Dermis blood vessel endothelial cell (primary cell): ENCODE data around the gene NEDD4L. TPM values are rescaled to one million over a fixed set of nuclear protein-coding genes. Genes with fewer than 3 reads are reported as not detected.
A peak's percentile ranks its signal among the peaks of the same experiment; 100 is the strongest.
"Not testable (repeated sequence)": the region's sequence is repeated elsewhere in the genome, so short reads cannot be mapped to it uniquely, and the experiment has no call there.

ENCODE experiments used
- DNase-seq: peaks from one replicate; pipeline ENCODE4 v3.0.0; 2010
- total RNA-seq: library from RNA; depleted of rRNA; stranded (reverse); fragments of >200 nt; gene quantifications from 2 replicates; pipeline ENCODE4 v1.2.3, GENCODE V29; 2014

The NEDD4L gene
- total RNA-seq, 1 donor from 2014 or later = 15.1 TPM

DNA sequence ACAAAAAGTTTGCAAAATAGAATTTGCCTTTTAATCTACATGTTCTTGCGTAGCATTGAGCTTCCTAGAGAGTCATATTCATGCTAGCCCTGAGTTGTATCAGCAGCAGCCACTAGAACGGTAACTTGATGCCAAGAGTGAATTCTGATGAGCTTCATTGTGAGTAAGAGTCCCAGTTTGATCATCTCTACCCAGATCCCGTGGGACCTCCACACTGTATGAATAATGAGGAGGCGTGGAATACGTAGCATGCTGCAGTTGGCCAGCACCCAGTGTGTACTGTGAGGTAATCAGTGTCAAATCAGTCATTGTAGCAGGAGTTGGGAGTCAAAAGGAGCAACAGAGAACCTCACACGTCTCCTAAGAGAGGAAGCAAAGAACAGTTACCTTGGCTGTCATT, 197.9 kb downstream of the NEDD4L start:
- peak; percentile 55 for DNase-seq

DNA sequence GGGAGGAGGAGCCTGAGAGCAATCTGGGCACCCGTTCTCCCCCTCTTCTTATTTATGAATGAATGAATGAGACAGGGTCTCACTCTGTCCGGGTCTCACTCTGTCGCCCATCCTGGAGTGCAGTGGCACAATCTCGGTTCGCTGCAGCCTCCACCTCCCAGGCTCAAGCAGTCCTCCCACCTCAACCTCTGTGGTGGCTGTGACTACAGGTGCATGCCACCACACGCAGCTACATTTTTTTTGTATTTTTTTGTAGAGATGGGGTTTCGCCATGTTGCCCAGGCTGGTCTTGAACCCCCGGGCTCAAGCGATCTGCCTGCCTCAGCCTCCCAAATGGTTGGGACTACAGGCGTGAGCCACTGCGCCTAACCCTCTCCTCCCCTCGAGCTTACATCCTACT, 198.4 kb downstream of the NEDD4L start:
- DNase-seq = no peak

DNA sequence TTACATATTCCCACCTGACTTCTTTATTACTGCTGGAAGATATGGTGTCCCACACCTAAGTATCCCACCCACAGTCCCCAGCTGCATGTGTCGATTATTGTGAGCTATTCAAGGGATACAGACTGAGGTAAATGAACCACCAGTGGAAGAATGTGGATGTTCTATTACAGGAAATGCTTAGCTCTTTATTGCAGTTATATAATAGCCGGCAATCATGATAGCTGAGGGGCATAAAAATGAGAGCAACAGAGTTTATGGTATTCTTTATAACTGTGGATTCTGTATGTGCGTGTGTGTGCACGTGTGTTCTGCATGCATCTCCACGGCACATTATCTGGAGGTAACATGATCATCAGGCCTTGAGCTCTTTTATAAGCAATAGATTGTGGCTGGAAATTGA, 198.9 kb downstream of the NEDD4L start:
- DNase-seq = peak; percentile 53

DNA sequence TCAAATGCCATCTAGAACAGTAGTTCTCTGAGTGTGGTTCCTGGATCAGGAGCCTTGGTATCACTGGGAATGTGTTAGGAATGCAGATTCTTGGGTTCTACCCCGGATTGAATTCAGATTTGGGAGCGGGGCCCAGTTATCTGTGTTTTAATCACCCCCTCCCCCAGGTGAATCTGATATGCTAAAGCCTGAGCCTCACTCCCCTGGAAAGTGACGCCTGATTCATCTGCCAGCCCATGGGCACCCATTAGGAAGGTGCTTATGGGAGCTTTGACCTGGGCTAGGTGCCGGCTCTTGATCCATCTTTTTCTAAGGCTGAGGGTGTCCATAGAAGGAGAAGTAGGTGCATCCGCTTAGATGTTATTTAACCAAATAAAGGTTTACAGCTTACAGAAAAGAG, 199.4 kb downstream of the NEDD4L start:
- DNase-seq = no peak

DNA sequence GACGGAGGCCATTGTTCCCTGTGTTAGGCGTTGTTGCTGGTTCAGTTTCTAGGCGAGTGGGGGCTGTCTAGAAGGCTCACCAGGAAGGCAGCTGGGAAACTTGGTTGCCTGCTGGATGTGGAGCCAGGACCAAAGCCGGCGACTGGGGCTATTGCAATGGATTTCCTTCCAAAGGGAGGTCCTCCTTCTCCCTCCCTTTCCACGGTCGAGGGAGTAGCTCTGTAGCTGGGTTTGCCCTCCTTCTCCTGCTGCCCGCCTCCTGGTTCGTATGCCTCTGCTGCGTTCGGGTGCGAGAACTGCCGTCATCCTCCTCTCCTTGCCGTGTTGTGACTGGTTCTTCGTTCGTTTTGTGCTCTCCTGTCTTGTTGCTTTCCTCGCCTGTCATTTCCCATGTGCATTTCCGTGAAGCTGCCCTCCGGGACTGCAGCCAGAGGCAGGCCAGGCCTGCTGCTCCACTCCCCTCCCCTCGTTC, 203.4 kb downstream of the NEDD4L start:
- DNase-seq = peak; percentile 79

DNA sequence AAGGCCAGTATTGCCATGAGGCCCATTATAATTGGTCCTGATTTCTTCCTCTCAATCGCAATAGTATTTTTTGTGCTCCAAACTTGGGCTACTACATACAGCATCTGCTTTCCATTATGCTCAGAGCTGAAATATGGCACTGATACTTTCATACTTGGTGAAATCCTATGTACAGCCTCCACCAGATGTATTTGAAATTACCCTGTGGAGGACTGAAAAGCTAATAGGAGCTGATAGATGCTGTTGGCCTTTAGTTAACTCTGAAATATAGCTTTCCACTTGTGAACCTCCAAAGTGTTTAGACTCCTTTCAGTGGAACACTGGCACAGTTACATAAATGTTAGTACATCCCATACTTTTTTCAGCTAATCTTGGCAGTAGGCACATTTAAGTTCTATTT, 205.7 kb downstream of the NEDD4L start:
- DNase-seq = no peak

DNA sequence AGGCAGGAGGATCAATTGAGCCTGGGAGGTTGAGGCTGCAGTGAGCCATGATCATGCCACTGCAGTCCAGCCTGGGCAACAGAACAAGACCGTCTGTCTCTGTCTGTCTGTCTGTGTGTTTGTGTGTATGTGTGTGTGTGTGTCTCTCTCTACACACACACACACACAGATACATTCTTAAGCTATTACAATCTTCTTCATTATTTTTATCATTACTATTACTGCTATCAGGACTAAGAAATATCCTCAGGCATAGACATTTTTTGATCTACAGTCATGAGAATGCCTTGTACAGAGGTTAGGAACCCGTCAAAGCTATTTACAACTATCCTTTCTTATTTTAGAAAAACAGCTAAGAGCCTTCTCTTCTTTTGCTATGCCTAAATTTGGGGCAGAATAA, 207.4 kb downstream of the NEDD4L start:
- DNase-seq = no peak

DNA sequence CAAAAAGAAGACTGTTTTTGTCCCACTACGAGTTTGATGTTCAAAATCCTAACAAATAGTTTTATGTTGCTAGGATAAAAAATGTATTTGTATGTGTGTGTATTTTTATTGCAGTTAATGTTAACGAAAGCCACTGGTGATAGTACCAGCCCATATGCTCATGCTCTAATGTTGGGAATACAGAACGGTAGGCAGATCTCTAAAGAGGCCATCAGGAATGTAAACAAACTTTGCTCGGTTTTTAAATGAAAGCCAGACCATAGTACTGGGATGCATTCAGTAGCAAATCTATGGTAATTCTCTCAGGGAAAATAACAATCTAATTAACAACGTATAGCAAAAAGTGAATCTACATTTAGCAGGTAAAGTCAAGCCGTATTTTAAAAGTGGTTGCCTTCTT, 208.1 kb downstream of the NEDD4L start:
- no peak for DNase-seq

DNA sequence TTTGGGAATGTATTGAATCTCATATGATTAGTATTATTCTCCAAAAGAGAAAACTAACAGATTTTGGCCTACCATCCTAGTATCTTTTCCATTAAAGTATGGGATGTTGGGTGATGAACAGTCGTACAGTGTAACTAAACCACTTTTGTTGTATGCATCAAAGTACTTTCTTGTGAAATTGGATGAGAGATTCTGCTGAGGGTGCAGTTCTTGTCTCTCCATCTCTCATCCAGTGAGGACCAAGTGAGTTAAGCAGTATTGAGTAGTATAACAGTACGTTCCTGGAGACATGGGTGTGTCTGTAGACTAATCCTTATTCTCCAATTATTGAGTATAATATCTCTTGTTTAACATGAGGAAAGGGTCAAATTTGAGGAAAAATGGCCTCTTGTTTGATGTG, 209.3 kb downstream of the NEDD4L start:
- no peak for DNase-seq

DNA sequence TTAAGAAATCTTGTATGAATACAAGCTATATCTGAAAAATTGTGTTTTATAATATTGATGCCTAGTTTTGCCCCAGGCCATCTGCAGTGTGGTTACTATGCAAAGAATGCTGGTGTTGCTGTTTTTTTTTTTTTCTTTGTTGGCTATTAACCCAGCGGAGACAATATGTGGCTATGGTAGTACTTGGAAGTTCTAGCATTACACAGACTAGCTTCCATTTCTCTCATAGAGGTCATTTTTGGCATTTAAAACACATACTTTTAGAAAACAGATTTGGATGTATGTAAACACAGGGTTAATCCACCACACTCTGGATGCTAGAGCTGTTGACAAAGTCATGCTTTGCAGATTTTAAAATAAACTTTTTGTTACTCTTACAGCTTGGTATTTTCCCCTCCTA, 209.8 kb downstream of the NEDD4L start:
- no peak for DNase-seq

DNA sequence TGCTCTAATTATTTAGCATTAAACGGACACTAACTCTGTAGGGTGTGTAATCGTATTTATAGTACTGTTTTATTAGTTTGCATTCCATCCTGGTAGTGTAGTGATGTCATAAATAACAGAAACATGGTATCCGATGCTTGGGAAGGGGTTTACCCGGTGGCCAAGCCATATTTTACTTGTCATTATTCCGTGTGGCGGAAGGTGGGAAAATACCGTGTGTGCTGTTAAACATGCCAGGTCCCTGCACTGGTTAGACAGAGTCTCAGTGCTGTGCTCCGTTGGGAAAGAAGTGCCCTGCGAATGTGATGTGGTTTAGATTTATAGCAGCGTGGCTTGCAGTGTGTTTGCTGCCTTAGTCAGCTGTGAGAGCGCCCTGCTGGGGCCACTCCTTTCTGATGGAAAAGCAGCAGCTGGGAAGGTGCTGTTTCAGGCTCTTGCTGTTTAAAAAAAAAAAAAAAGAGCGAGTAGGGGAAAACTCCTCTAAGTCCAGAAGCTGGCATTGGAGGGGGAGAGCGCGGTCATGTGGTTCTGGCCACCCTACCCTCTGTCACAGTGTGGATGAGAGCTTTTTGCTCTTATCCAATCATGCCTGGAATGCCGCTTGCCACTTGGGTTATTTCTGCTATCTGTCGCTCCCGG, 211.0 kb downstream of the NEDD4L start:
- no peak for DNase-seq

DNA sequence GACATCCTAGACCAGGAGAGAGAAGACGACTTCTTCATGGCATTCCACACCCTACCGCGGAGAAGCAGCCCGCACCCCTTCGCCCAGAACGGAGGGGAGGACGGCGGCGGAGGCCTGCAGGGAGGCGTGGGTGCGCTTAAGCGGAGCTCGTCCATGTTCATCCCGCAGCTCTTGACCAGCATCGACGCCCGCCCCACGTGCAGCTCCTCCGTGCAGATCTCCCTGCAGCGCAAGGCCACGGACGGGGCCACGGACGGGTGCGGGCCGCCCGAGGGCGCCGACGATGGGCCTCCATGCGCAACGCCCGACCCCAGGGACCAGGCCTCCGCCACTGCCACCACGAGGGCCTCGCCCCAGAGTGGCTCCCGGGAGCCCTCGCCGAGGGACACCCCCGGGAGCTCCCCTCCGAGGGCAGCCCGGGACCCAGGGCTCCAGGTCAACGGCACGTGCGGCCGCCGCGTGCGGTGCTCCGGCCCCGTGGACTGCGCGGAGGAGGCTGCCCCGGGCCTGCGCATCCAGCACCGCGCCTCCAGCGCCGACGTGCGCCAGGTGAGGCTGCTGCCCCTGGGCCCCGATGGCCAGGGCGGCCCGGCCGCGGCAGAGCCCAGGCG, 211.8 kb downstream of the NEDD4L start:
- DNase-seq = no peak

DNA sequence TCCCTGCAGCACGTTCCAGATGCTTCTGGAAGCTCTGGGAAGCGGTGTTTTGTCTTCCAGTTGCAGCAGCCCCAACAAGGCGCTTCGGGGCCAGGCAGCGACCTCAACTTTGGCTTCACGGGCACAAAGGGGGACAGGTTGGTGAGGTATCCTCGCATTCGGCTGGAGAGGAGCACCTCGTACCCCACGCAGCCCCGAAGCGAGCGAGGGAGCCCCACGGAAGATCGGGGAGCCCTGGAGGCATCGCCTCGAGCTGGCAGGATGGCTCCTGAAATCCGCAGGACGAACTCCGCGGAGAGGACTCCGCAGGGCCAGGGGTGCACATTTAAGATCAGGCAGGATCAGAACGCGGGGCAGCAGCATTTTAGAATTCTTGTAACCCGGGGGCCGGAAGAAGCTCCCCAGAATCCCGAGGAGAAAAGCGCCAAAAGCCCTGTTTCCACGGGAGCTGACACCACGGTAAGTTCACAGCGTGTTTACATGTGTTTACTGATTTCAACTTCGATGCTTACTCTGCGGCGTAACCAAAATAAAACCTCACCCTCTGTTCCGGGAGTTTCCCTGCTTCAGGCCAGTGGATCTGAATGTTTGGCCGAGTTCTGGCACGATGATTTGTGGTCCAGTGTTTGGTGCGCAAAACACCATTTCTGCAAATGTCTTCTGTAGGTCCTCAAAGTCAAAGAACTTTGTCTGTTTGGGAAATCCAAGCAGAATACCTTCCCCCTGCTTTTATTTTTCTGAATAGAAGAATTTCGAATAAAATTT, 212.5 kb downstream of the NEDD4L start:
- no peak for DNase-seq

DNA sequence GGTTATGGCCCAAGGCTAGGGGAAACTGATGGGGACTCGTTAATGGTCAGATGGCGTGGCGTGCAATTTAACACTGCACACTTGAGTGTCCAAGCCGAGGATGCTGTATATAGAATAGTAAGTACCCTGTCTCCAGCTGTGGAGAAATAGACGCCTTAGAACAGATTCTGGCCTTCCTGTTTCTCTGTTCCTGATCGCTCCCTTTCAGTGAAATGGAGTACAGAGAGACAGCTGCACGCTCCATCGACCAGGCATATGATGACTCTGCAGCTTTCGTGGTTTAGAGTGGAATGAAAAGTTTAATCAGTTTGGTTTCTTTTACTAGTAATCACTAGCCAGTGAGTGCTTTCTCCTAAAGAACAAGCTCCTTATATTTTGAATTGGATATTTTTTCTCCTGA, 213.4 kb downstream of the NEDD4L start:
- DNase-seq = no peak

DNA sequence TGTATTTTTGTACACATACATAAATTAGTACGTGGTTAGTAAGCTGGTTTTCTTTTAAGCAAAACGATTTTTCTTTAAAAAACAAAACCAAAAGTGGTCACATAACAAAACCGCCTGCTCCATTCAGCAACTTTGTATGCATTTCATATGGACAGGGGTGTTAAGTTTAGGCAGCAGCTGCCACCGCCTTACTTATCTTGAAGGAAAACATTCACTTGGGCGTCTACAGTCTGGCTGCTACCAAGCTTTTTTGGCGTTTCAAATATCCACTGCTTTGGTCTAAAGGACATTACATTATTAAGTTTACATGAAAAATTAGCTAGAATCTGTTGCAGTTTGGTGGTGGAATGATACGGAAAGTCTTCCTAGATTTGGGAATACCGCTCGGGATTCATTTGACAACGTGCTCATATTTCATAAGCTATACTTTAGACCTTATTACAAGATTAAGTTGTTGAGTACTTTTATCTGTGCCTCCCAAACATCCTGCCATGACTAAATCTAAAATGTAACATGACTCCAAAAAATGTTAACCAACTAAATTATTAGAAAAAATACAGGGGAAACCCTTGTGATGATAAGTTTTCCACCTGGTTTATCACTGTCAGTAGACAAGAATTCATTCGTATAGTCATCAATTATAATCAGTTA, 214.8 kb downstream of the NEDD4L start:
- no peak for DNase-seq

DNA sequence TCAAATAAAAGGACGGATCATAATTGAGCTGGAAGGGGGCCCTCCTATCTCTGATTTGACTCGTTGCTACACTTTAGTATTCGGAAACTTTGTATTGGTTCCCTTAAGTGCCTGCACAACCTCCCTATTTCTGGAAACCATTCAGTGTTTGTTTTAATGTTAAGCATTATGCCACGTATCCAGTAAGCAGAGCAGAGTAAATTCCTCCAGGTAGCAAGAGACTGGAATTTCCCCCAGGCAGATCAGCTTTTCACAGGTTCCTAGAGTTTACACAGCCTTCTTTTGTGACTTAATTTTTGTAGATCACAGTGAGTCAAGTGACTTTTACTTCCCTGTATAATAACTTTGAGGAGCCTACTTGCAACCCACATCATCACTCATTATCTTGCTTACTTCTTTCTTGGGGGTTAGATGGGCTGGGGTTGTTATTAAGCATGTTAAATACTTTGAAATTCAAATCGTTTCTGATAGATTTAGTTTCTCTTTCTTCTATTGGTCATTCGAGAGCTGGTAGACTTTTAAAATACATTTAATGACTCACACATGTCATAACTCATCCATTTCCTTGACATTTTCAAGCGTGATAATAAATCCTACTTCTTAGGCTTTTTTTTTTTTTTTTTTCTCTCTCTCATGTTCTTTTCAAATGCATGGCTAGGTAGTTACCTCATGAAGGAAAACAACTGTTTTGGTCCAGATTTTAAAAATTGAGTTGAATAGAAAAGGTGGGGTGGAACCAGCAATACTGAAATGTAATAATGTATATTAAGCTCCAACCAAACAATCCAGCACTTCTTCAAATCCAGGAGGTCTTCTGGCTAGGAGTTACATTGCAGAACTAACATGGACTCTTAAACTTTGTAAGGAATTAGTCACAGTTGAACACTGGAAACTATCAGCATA, 219.3 kb downstream of the NEDD4L start:
- DNase-seq = peak; percentile 78

DNA sequence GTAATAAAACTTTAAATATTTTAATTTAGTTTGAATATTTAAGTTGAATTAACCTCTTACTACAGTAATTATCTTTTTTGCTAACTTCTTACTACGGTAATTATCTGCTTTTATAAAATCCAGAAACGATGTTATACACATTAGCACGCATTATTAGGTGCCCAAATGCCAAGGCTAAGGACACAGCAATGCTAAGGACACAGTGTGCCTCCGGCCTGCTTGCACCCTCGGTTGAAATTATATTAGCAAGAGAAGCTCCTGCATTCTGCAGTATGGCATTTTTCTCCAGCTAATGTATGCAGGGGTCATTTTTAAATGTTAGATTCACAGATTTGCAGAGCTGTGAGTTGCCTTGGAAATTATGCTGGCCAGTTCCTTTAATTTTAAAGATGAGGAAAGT, 220.0 kb downstream of the NEDD4L start:
- DNase-seq = no peak

DNA sequence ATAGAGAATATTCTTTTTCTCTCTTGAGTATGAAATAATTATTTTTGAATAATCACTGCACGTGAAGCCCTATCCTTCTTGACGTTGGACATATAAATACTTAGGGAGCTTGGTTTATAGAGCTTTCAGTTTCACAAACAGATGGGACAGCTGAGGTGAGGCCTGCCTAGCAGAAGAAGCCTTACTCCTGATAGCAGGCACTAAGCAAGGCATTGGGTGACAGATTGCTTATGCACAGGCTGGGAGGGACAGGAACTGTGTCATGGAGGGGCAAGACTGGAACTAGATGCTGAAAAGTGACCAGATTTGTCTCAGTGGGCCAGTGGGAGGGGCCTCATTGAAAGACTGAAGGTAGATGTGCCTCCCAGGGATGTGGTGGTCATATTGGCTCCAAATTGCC, 220.8 kb downstream of the NEDD4L start:
- DNase-seq = no peak

DNA sequence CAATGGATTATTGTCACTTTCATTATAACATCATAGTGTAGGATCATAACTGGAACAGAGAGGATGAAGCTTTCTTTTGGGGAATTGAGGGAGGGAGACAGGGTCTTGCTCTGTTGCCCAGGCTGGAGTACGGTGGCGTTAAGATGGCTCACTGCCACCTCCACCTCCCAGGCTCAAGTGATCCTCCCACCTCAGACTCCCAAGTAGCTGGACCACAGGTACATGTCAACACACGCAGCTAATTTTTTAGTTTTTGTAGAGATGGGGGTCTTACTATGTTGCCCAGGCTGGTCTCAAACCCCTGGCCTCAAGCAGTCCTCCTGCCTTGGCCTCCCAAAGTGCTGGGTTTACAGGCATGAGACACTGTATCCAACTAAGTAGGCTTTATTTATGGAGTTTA, 221.5 kb downstream of the NEDD4L start:
- not testable (repeated sequence) for DNase-seq

DNA sequence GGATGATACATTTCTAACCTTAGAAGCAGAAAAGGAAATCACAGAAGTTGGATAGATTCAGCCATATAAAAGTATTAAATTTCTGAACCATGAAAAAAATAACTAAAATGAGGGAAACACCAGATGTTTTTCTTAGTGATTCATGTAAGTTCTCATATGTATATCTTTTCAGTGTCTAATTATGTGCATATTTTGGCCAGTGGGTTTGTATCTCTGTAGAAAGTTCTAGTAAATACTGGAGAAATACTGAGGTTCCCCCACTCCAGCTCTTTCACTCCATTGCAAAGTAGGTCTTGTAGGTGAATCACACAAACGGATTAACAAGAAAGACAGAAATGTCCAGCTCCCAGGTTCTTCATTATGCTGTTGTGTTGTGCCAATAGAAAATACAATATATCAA, 222.3 kb downstream of the NEDD4L start:
- DNase-seq = no peak

DNA sequence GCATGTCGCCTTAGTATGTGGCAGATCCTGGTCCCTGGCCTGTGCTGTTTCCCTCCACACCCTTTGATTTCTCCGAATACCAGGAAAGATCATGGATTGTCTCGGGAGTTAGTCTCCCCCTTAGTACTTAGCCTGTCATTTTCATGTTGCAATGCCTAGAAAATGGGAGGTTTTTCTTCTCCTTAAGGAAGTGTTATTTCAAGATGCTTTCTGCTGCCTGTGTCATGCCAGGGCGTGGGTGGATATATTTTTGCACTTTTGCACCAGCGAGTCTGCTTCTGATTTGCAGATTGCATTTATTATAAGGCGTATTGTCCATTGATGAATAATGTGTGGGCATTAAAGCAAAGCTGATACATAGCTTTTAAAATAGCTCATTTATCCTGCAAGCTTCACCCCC, 223.5 kb downstream of the NEDD4L start:
- DNase-seq = no peak

DNA sequence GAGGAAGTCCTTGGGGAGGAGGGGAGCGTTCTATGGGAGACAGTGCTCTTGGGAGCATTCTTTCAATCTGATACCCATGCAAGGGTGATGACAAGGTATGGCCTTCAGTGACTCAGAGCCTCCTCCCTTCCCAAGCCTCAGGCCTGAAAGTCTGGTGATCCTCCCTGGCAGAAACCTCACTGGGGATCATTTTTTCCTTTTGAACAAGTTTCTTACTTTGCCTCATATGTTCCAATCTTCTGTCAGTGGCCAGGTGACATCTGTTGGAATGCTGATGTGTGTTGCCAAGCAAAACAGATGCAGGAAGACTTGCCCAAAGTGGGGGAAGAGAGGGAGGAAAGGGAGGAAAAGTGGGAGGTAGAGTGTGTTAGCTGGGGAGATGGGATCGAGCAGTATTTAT, 224.8 kb downstream of the NEDD4L start:
- peak; percentile 52 for DNase-seq
